K562 (cell line): ENCODE results near the gene RAB3D. TPM values are rescaled to one million over a fixed set of nuclear protein-coding genes. Genes with fewer than 3 reads are reported as not detected.

Experiments used
- BRF1 ChIP-seq: IDR thresholded peaks from 3 replicates; pipeline ENCODE4 v1.6.1; 2011; ENCODE audit warnings: borderline replicate concordance, mild to moderate bottlenecking; ENCODE audit not compliant: insufficient read length; ENCODE audit errors: extremely low read depth
- CC2D1A ChIP-seq: fragments of 450-650 bp; IDR thresholded peaks from 2 replicates; pipeline ENCODE4 v1.6.1; 2017; ENCODE audit warnings: mild to moderate bottlenecking
- GTF2A2 ChIP-seq: IDR thresholded peaks from 2 replicates; pipeline ENCODE4 v1.6.1; 2016; ENCODE audit warnings: mild to moderate bottlenecking, missing genetic modification characterization, missing compliant biosample characterization
- HDAC2 ChIP-seq: fragments of 450-650 bp; IDR thresholded peaks from 2 replicates; pipeline ENCODE4 v1.6.1; 2016; ENCODE audit warnings: mild to moderate bottlenecking
- IFI16 ChIP-seq: fragments of 250-450 bp; sonication (Bioruptor Pico); IDR thresholded peaks from 2 replicates; pipeline ENCODE4 v2.1.2; 2022; ENCODE audit warnings: mild to moderate bottlenecking, inconsistent platforms
- KDM1A ChIP-seq, 2 experiments: fragments of 450-650 bp; IDR thresholded peaks; 2 replicates each; pipeline ENCODE4 v1.6.1; 2016; ENCODE audit warnings: mild to moderate bottlenecking in 2 of 2
- MAFF ChIP-seq: IDR thresholded peaks from 2 replicates; pipeline ENCODE4 v1.6.1; 2012; ENCODE audit warnings: low read length, improper control_type of control experiment
- MTA1 ChIP-seq: fragments of 450-650 bp; IDR thresholded peaks from 2 replicates; pipeline ENCODE4 v1.6.1; 2017; ENCODE audit warnings: borderline replicate concordance
- NCOA4 ChIP-seq: fragments of 450-650 bp; IDR thresholded peaks from 2 replicates; pipeline ENCODE4 v1.6.1; 2018; ENCODE audit warnings: mild to moderate bottlenecking; ENCODE audit not compliant: partially characterized antibody
- NR4A1 ChIP-seq, 2 experiments: fragments of 250-450 bp in 1 of 2; fragments of 450-650 bp in 1 of 2; sonication (Bioruptor Pico) in 1 of 2; IDR thresholded peaks; 2 replicates each; pipeline versions ENCODE4 v1.4.0 to v1.6.1; 2016 to 2020; ENCODE audit warnings: mild to moderate bottlenecking in 2 of 2, missing compliant biosample characterization in 1 of 2, missing genetic modification characterization in 1 of 2, moderate library complexity in 1 of 2
- PTBP1 ChIP-seq: fragments of 200-400 bp; formaldehyde crosslinking; IDR thresholded peaks from 2 replicates; pipeline ENCODE4 v1.6.1; 2017; ENCODE audit warnings: low read depth, low read length
- RAD51 ChIP-seq: fragments of 450-650 bp; IDR thresholded peaks from 2 replicates; pipeline ENCODE4 v1.7.1; 2016; ENCODE audit warnings: low read depth, mild to moderate bottlenecking, borderline replicate concordance
- RBM25 ChIP-seq: fragments of 200-400 bp; formaldehyde crosslinking; IDR thresholded peaks from 2 replicates; pipeline ENCODE4 v1.6.1; 2018; ENCODE audit warnings: low read length, low read depth, moderate library complexity; ENCODE audit not compliant: severe bottlenecking
- SMARCE1 ChIP-seq: fragments of 450-650 bp; IDR thresholded peaks from 2 replicates; pipeline ENCODE4 v1.7.1; 2016; ENCODE audit warnings: mild to moderate bottlenecking
- SRSF9 ChIP-seq: fragments of 200-400 bp; formaldehyde crosslinking; IDR thresholded peaks from 2 replicates; pipeline ENCODE4 v1.6.1; 2017; ENCODE audit warnings: low read depth, low read length, borderline replicate concordance
- TEAD4 ChIP-seq, 2 experiments: sonication (generic) in 1 of 2; formaldehyde crosslinking in 1 of 2; IDR thresholded peaks; 2 replicates each; pipeline versions ENCODE4 v1.6.1 to v1.8.0; 2012 to 2022; ENCODE audit warnings: borderline replicate concordance in 1 of 2, inconsistent platforms in 1 of 2, low read length in 1 of 2, mild to moderate bottlenecking in 1 of 2, missing genetic modification reagents in 1 of 2
- XRCC5 ChIP-seq: fragments of 200-400 bp; formaldehyde crosslinking; IDR thresholded peaks from 2 replicates; pipeline ENCODE4 v1.6.1; 2017; ENCODE audit warnings: low read depth, mild to moderate bottlenecking, low read length
- ZNF12 ChIP-seq: sonication (generic); formaldehyde crosslinking; IDR thresholded peaks from 2 replicates; pipeline ENCODE4 v1.4.0; 2020; ENCODE audit warnings: mild to moderate bottlenecking, missing genetic modification reagents
- ZNF354B ChIP-seq: fragments of 250-450 bp; sonication (Bioruptor Pico); IDR thresholded peaks from 2 replicates; pipeline ENCODE4 v1.4.0; 2020
- ZNF41 ChIP-seq: fragments of 250-450 bp; sonication (Bioruptor Pico); conservative IDR thresholded peaks from 2 replicates; pipeline ENCODE4 v1.4.0; 2020; ENCODE audit warnings: mild to moderate bottlenecking
- ZNF589 ChIP-seq: fragments of 200-800 bp; sonication (Bioruptor generic); IDR thresholded peaks from 2 replicates; pipeline ENCODE4 v1.6.1; 2016; ENCODE audit warnings: low read depth, missing genetic modification characterization, missing compliant biosample characterization
- polyA plus RNA-seq, 8 experiments: library from polyadenylated mRNA; depleted of rRNA in 4 of 8; stranded (reverse) in 5 of 8; unstranded in 3 of 8; fragments of >200 nt; fragmentation: Nextera tagmentation in 2 of 8; fragmentation: Illumina TruSeq in 1 of 8; extraction: Ambion mirVana in 2 of 8; extraction: Trizol in 1 of 8; gene quantifications; 2 replicates each; pipeline versions ENCODE4 v1.2.1 to v1.2.3, GENCODE V29; 2011 to 2014; ENCODE audit warnings: inconsistent platforms in 1 of 8, missing spikeins in 1 of 8
- total RNA-seq, 7 experiments: library from RNA; depleted of rRNA in 6 of 7; stranded (reverse); fragments of >200 nt in 6 of 7; fragmentation: Illumina TruSeq in 2 of 7; extraction: Trizol in 2 of 7; gene quantifications; 2 replicates each; pipeline versions ENCODE4 v1.2.1 to v1.2.3, GENCODE V29; 2011 to 2021; ENCODE audit warnings: low replicate concordance in 1 of 7
- TF ChIP-seq, protein P1 (sequence below): sonication (generic); formaldehyde crosslinking; IDR thresholded peaks from 2 replicates; pipeline ENCODE4 v1.8.0; 2022; ENCODE audit warnings: mild to moderate bottlenecking, missing genetic modification reagents
- TF ChIP-seq, protein P2 (sequence below): fragments of 250-450 bp; sonication (Bioruptor Pico); IDR thresholded peaks from 2 replicates; pipeline ENCODE4 v1.5.0; 2021; ENCODE audit warnings: mild to moderate bottlenecking, borderline replicate concordance

RAB3D gene
- total and polyA plus RNA-seq, 9 of the 15 experiments (the other 6 are each of a cell fraction or from before 2014, with no cell fraction given), result 0.34 to 3.3 (median 1.3) TPM

DNA sequence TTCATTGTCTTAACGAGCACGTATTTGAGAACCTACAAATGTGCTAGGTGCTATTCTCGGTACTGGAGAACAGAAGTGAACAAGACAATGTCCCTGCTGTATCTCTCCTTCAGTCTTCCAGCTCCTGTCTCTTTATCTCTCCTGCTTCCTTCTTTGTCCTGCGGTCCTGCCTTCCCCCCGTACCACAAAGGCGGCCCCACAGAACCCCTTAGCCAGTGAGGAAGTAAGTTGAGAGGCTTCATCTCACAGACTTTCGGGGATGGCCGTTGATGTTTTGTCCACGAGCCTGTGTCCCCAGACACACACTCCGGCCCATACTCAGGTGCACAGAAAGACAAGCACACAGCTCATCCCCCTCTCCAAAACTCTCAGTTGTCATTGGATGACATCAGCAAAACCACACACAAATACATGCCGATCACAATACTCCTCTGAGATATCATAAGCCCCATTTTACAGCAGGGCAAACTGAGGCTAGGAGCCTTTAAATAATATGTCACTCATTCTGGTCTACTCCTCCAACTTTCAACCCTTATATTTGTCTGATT, 34.5 kb upstream of the RAB3D start (continued):
- TF ChIP-seq, protein P1, sequence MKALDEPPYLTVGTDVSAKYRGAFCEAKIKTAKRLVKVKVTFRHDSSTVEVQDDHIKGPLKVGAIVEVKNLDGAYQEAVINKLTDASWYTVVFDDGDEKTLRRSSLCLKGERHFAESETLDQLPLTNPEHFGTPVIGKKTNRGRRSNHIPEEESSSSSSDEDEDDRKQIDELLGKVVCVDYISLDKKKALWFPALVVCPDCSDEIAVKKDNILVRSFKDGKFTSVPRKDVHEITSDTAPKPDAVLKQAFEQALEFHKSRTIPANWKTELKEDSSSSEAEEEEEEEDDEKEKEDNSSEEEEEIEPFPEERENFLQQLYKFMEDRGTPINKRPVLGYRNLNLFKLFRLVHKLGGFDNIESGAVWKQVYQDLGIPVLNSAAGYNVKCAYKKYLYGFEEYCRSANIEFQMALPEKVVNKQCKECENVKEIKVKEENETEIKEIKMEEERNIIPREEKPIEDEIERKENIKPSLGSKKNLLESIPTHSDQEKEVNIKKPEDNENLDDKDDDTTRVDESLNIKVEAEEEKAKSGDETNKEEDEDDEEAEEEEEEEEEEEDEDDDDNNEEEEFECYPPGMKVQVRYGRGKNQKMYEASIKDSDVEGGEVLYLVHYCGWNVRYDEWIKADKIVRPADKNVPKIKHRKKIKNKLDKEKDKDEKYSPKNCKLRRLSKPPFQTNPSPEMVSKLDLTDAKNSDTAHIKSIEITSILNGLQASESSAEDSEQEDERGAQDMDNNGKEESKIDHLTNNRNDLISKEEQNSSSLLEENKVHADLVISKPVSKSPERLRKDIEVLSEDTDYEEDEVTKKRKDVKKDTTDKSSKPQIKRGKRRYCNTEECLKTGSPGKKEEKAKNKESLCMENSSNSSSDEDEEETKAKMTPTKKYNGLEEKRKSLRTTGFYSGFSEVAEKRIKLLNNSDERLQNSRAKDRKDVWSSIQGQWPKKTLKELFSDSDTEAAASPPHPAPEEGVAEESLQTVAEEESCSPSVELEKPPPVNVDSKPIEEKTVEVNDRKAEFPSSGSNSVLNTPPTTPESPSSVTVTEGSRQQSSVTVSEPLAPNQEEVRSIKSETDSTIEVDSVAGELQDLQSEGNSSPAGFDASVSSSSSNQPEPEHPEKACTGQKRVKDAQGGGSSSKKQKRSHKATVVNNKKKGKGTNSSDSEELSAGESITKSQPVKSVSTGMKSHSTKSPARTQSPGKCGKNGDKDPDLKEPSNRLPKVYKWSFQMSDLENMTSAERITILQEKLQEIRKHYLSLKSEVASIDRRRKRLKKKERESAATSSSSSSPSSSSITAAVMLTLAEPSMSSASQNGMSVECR, result 0 out of 2 replicates have a peak, but pooled peaks have one; percentile 22
- TF ChIP-seq MAFF (peak; percentile 22; the same call in 1 of the 2 replicates), NR4A1 (CRISPR knock-in tag; IDR thresholded peaks at IDR 0.05) (no peak), NR4A1 (tag; IDR thresholded peaks at IDR 0.05) (no peak), CC2D1A (peak; percentile 43; the same call in 1 of the 2 replicates), IFI16 (CRISPR knock-in tag) (no peak), SMARCE1 (0 out of 2 replicates have a peak, but pooled peaks have one; percentile 11), MTA1 (0 out of 2 replicates have a peak, but pooled peaks have one; percentile 62), ZNF354B (CRISPR knock-in tag) (no peak), RAD51 (0 out of 2 replicates have a peak, but pooled peaks have one; percentile 23), TEAD4 (IDR thresholded peaks at IDR 0.05; ENCODE audit: low read length) (0 out of 2 replicates have a peak, but pooled peaks have one; percentile 17), TEAD4 (CRISPR knock-in tag; IDR thresholded peaks at IDR 0.05; ENCODE audit: borderline replicate concordance) (no peak), KDM1A (IDR thresholded peaks at IDR 0.05) (peak; percentile 97 to 99), RBM25 (peak; percentile 93), ZNF589 (CRISPR knock-in tag) (no peak), HDAC2 (peak; percentile 99), GTF2A2 (tag) (0 out of 2 replicates have a peak, but pooled peaks have one; percentile 48), PTBP1 (peak; percentile 37; the same call in 1 of the 2 replicates), ZNF12 (CRISPR knock-in tag) (peak; percentile 21; the same call in 1 of the 2 replicates), ZNF41 (CRISPR knock-in tag) (no peak), BRF1 (no peak), NCOA4 (peak; percentile 96), XRCC5 (peak; percentile 80; the same call in 1 of the 2 replicates), SRSF9 (no peak)
- TF ChIP-seq, protein P2, sequence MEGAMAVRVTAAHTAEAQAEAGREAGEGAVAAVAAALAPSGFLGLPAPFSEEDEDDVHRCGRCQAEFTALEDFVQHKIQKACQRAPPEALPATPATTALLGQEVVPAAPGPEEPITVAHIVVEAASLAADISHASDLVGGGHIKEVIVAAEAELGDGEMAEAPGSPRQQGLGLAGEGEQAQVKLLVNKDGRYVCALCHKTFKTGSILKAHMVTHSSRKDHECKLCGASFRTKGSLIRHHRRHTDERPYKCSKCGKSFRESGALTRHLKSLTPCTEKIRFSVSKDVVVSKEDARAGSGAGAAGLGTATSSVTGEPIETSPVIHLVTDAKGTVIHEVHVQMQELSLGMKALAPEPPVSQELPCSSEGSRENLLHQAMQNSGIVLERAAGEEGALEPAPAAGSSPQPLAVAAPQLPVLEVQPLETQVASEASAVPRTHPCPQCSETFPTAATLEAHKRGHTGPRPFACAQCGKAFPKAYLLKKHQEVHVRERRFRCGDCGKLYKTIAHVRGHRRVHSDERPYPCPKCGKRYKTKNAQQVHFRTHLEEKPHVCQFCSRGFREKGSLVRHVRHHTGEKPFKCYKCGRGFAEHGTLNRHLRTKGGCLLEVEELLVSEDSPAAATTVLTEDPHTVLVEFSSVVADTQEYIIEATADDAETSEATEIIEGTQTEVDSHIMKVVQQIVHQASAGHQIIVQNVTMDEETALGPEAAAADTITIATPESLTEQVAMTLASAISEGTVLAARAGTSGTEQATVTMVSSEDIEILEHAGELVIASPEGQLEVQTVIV, result no peak
